H1 (cell line): ENCODE data around the gene KRT84. TPM values are rescaled to one million over a fixed set of nuclear protein-coding genes. Genes with fewer than 3 reads are reported as not detected.

Experiments
- CTCF ChIA-PET: fragments of 300-600 bp; sonication (Branson Sonifier 250); formaldehyde crosslinking; loops from one replicate; lab custom pipeline; 2021; ENCODE audit not compliant: partially characterized antibody; lab: Charles Lee
- POLR2A ChIA-PET: fragments of 300-600 bp; sonication (Branson Sonifier 250); formaldehyde crosslinking; loops from one replicate; lab custom pipeline; 2021; ENCODE audit warnings: inconsistent platforms; ENCODE audit not compliant: partially characterized antibody; lab: Charles Lee
- DNase-seq, 2 experiments: peaks; one replicate each; pipeline versions ENCODE4 v3.0.0 to v3.0.0-alpha.2; 2010 to 2022; ENCODE audit warnings: low spot score in 2 of 2, low read depth in 1 of 2, mixed read lengths in 1 of 2
- FAIRE-seq: peaks from 2 replicates; lab custom pipeline; 2011; peaks lifted over from hg19 to GRCh38; lab: Jason Lieb, UNC
- H2AFZ ChIP-seq: 2 replicates; pipeline ENCODE4 v1.8.1; 2012; ENCODE audit warnings: low read length, inconsistent platforms
- H2AK5ac ChIP-seq: 2 replicates; pipeline ENCODE4 v1.6.1; 2013; ENCODE audit warnings: low read depth, low read length
- H2BK120ac ChIP-seq: replicated peaks from 2 replicates; pipeline ENCODE3; 2013; ENCODE audit warnings: low read depth, low read length, inconsistent platforms
- H2BK12ac ChIP-seq: 2 replicates; pipeline ENCODE4 v1.6.1; 2013; ENCODE audit warnings: low read depth, low read length
- H2BK15ac ChIP-seq: 2 replicates; pipeline ENCODE4 v1.6.1; 2013; ENCODE audit warnings: low read length
- H2BK20ac ChIP-seq: 2 replicates; pipeline ENCODE4 v1.6.1; 2013; ENCODE audit warnings: low read length
- H2BK5ac ChIP-seq: 2 replicates; pipeline ENCODE4 v1.6.1; 2013; ENCODE audit warnings: low read depth, low read length
- H3K14ac ChIP-seq: 2 replicates; pipeline ENCODE4 v1.6.1; 2013; ENCODE audit warnings: inconsistent platforms; ENCODE audit not compliant: insufficient read length
- H3K18ac ChIP-seq: 2 replicates; pipeline ENCODE4 v1.6.1; 2013; ENCODE audit warnings: low read length; ENCODE audit errors: extremely low read depth
- H3K23ac ChIP-seq: 2 replicates; pipeline ENCODE4 v1.6.1; 2013; ENCODE audit warnings: inconsistent platforms; ENCODE audit not compliant: insufficient read length
- H3K23me2 ChIP-seq: 2 replicates; pipeline ENCODE4 v1.6.1; 2013; ENCODE audit warnings: low read depth, low read length
- H3K27ac ChIP-seq: 2 replicates; pipeline ENCODE4 v1.6.1; 2011; ENCODE audit warnings: low read depth, low read length, inconsistent platforms
- H3K27me3 ChIP-seq, 4 experiments: replicated peaks in 1 of 4; 1 replicate in 1 of 4; 2 replicates in 3 of 4; pipeline versions ENCODE4 v1.6.1 to v1.8.1; 2011 to 2013; ENCODE audit warnings: low read length in 3 of 4, mild to moderate bottlenecking in 3 of 4, inconsistent platforms in 2 of 4, mixed read lengths in 2 of 4, moderate library complexity in 1 of 4; ENCODE audit not compliant: control insufficient read depth in 3 of 4, insufficient read depth in 3 of 4; ENCODE audit errors: extremely low read depth in 1 of 4
- H3K36me3 ChIP-seq, 4 experiments: 2 replicates each; pipeline versions ENCODE4 v1.6.1 to v1.8.1; 2011 to 2013; ENCODE audit warnings: mild to moderate bottlenecking in 4 of 4, low read length in 3 of 4, moderate library complexity in 2 of 4, control low read depth in 1 of 4, inconsistent platforms in 1 of 4; ENCODE audit not compliant: insufficient read depth in 4 of 4, control insufficient read depth in 2 of 4
- H3K4ac ChIP-seq: replicated peaks from 2 replicates; pipeline ENCODE3; 2013; ENCODE audit warnings: low read length, low read depth, mixed read lengths, inconsistent platforms; ENCODE audit not compliant: insufficient read length
- H3K4me1 ChIP-seq, 4 experiments: replicated peaks in 1 of 4; 1 replicate in 1 of 4; 2 replicates in 3 of 4; pipeline versions ENCODE4 v1.6.1 to v1.8.1; 2011 to 2013; ENCODE audit warnings: low read length in 3 of 4, inconsistent platforms in 2 of 4, mixed read lengths in 1 of 4; ENCODE audit not compliant: insufficient read depth in 4 of 4, control insufficient read depth in 3 of 4
- H3K4me2 ChIP-seq, 2 experiments: 2 replicates each; pipeline versions ENCODE4 v1.6.1 to v1.8.1; 2011 to 2013; ENCODE audit warnings: low read depth in 2 of 2, low read length in 2 of 2, control low read depth in 1 of 2, inconsistent platforms in 1 of 2, mild to moderate bottlenecking in 1 of 2; ENCODE audit not compliant: insufficient read depth in 1 of 2
- H3K4me3 ChIP-seq, 4 experiments: fragments of 200-600, 300-600 bp in 1 of 4; sonication (generic), shearing (Covaris generic), sonication (Bioruptor Twin) in 1 of 4; 2 replicates each; pipeline versions ENCODE4 v1.5.1 to v1.8.1; 2011 to 2016; ENCODE audit warnings: low read length in 4 of 4, low read depth in 3 of 4, control low read depth in 2 of 4, inconsistent platforms in 2 of 4, mild to moderate bottlenecking in 2 of 4, mixed read lengths in 1 of 4, moderate library complexity in 1 of 4; ENCODE audit not compliant: insufficient read depth in 2 of 4; ENCODE audit errors: extremely low read depth in 1 of 4
- H3K56ac ChIP-seq: replicated peaks from 2 replicates; pipeline ENCODE3; 2013; ENCODE audit warnings: low read depth, mild to moderate bottlenecking, mixed read lengths, low read length, inconsistent platforms; ENCODE audit not compliant: insufficient read length
- H3K79me1 ChIP-seq: 2 replicates; pipeline ENCODE4 v1.6.1; 2013; ENCODE audit warnings: low read depth, low read length, control low read depth
- H3K79me2 ChIP-seq, 2 experiments: 2 replicates each; pipeline versions ENCODE4 v1.6.1 to v1.8.1; 2012 to 2013; ENCODE audit warnings: low read length in 2 of 2, mild to moderate bottlenecking in 2 of 2, inconsistent platforms in 1 of 2; ENCODE audit not compliant: insufficient read depth in 2 of 2, control insufficient read depth in 1 of 2
- H3K9ac ChIP-seq, 4 experiments: replicated peaks in 1 of 4; 1 replicate in 1 of 4; 2 replicates in 3 of 4; pipeline versions ENCODE4 v1.6.1 to v1.8.1; 2011 to 2013; ENCODE audit warnings: low read depth in 3 of 4, low read length in 3 of 4, control low read depth in 2 of 4, mild to moderate bottlenecking in 2 of 4, moderate library complexity in 2 of 4, inconsistent platforms in 1 of 4; ENCODE audit errors: extremely low read depth in 1 of 4
- H3K9me3 ChIP-seq, 2 experiments: 2 replicates each; pipeline versions ENCODE4 v1.6.1 to v1.8.1; 2012 to 2013; ENCODE audit warnings: mild to moderate bottlenecking in 2 of 2, moderate library complexity in 2 of 2, control low read depth in 1 of 2, inconsistent platforms in 1 of 2, low read depth in 1 of 2, low read length in 1 of 2, mixed read lengths in 1 of 2; ENCODE audit not compliant: insufficient read depth in 2 of 2
- H4K20me1 ChIP-seq, 2 experiments: replicated peaks in 1 of 2; 2 replicates each; pipeline versions ENCODE3 to v1.8.1; 2011 to 2013; ENCODE audit warnings: inconsistent platforms in 2 of 2, low read length in 2 of 2, mild to moderate bottlenecking in 1 of 2; ENCODE audit not compliant: insufficient read depth in 2 of 2, control insufficient read depth in 1 of 2
- H4K5ac ChIP-seq: 2 replicates; pipeline ENCODE4 v1.6.1; 2013; ENCODE audit warnings: low read length, low read depth, mixed read lengths, inconsistent platforms; ENCODE audit not compliant: insufficient read length
- H4K8ac ChIP-seq: 2 replicates; pipeline ENCODE4 v1.8.0; 2013; ENCODE audit warnings: mild to moderate bottlenecking, moderate library complexity, low read length, inconsistent platforms; ENCODE audit not compliant: insufficient read depth; ENCODE audit errors: extremely low read depth
- H4K91ac ChIP-seq: replicated peaks from 2 replicates; pipeline ENCODE3; 2013; ENCODE audit warnings: low read length, mixed read lengths, inconsistent platforms; ENCODE audit not compliant: insufficient read length
- CHD1 ChIP-seq: IDR thresholded peaks from 2 replicates; pipeline ENCODE4 v1.6.1; 2012; ENCODE audit warnings: low read depth, low read length, improper control_type of control experiment
- RNF2 ChIP-seq: fragments of 200-900, 300-1000 bp; sonication (generic); IDR thresholded peaks from 2 replicates; pipeline ENCODE4 v1.7.1; 2016; ENCODE audit warnings: borderline replicate concordance, low read depth, mild to moderate bottlenecking, antibody characterized with exemption, low read length; ENCODE audit not compliant: poor library complexity, severe bottlenecking; ENCODE audit errors: missing control alignments
- WGBS, 2 experiments: shearing (Covaris generic) in 1 of 2; methylation state at CpG; one replicate each; pipeline versions ENCODE4 v1.1.6 to v1.1.7; 2013 to 2015; ENCODE audit warnings: low lambda C conversion rate in 2 of 2, mixed read lengths in 2 of 2, inconsistent platforms in 1 of 2, low coverage in 1 of 2, missing lambda C conversion rate in 1 of 2; ENCODE audit not compliant: insufficient replicate concordance in 2 of 2, insufficient coverage in 1 of 2, insufficient read length in 1 of 2; ENCODE audit errors: extremely low coverage in 1 of 2, missing lambda C conversion rate in 1 of 2; 5-methylcytosine and 5-hydroxymethylcytosine counted together
- polyA plus RNA-seq, 7 experiments: library from polyadenylated mRNA; depleted of rRNA in 3 of 7; stranded (reverse) in 5 of 7; unstranded in 2 of 7; fragments of >200 nt in 5 of 7; fragments of 200-250 nt in 2 of 7; gene quantifications; 1 replicate in 5 of 7; 2 replicates in 1 of 7; 4 replicates in 1 of 7; pipeline versions ENCODE4 v1.2.1 to v1.2.3, GENCODE V29; 2011 to 2013; ENCODE audit warnings: missing spikeins in 2 of 7, mixed read lengths in 2 of 7
- total RNA-seq: library from RNA; stranded (reverse); fragmentation: NEBNext Ultra II Directional; extraction: Animal tissue kit (Norgen Biotek cat#: 25700); gene quantifications from 2 replicates; pipeline ENCODE4 v1.2.1, GENCODE V29; 2021

Gene KRT84
- total and polyA plus RNA-seq, 2 of the 8 experiments (the other 6 are each of a cell fraction or from before 2014, with no cell fraction given) = not detected

DNA sequence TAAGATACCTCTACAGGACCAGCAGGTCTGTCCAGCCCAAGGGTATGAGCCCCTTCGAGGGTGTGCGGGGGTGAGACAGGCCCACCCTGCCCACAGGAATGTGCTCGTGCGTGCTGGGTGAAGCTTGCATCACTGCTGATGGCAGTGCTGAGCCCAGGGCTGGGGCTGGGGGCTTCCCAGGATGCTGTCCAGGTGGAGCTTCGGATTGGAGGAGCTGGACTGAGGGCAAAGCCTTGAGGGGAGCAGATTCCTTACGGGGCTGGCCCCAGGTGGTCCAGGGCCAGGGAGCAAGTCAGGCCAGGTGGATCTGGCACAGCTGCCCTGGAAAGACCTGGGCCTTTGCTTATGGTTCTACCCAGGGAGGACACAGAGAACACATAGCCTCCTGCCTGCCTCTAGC is 15.6 kb downstream of the KRT84 start:
- 85% methylated on average over 6 of the region's 6 CpGs; no CpG with 5 or more reads in 1 of the 2 experiments for WGBS, 2 experiments
- no peak overlapping the region for H2AFZ ChIP-seq
- peaks cover 0 to 2% of the 10 kb centered on the region in 2 experiments for H4K20me1 ChIP-seq
- H3K4me3 ChIP-seq = no peak overlapping the region
- H3K79me2 ChIP-seq = no peaks in the 10 kb centered on the region
- H2BK15ac ChIP-seq = no peak overlapping the region
- H4K91ac ChIP-seq = no peak overlapping the region
- no peak overlapping the region for H2BK5ac ChIP-seq
- no peak overlapping the region for H4K8ac ChIP-seq
- H3K79me1 ChIP-seq = no peaks in the 10 kb centered on the region
- H3K56ac ChIP-seq = no peak overlapping the region
- H2AK5ac ChIP-seq = no peak overlapping the region
- no peak overlapping the region for H3K4ac ChIP-seq
- H2BK12ac ChIP-seq = no peak overlapping the region
- no peak for DNase-seq
- no peak overlapping the region for H3K18ac ChIP-seq
- no peak overlapping the region for H3K4me2 ChIP-seq
- H3K9ac ChIP-seq = no peak overlapping the region
- CTCF ChIA-PET = interaction anchor here (0.9 to 8.6 kb wide), 23 partner anchors 8 to 507 kb away, joined by 3 to 105 read pairs (median 3); partner anchors contain the start of genes KRT83 and KRT84
- no peak overlapping the region for H2BK120ac ChIP-seq
- H3K4me1 ChIP-seq = no peaks in the 10 kb centered on the region
- no peak for FAIRE-seq
- no peak overlapping the region for H2BK20ac ChIP-seq
- H3K23me2 ChIP-seq = no peaks in the 10 kb centered on the region
- no peak overlapping the region for H3K14ac ChIP-seq
- H3K23ac ChIP-seq = no peak overlapping the region
- H3K36me3 ChIP-seq = no peaks in the 10 kb centered on the region
- no peaks in the 10 kb centered on the region for H3K9me3 ChIP-seq
- no peaks in the 10 kb centered on the region for H3K27me3 ChIP-seq
- no peak overlapping the region for H4K5ac ChIP-seq
- POLR2A ChIA-PET = no interaction called here
- H3K27ac ChIP-seq = no peak overlapping the region
- TF ChIP-seq CHD1 (no peak), RNF2 (no peak)
